Mesodermal cell (in vitro differentiated cells): ENCODE measurements around the gene LRRC74B.
"Not testable (repeated sequence)": the region's sequence is repeated elsewhere in the genome, so short reads cannot be mapped to it uniquely, and the experiment has no call there.

Experiments
- H3K27ac ChIP-seq: 2 replicates; pipeline ENCODE4 v1.7.0; 2013; ENCODE audit warnings: mild to moderate bottlenecking, low read depth, low read length, moderate library complexity; ENCODE audit not compliant: severe bottlenecking
- H3K36me3 ChIP-seq: 2 replicates; pipeline ENCODE4 v1.7.1; 2013; ENCODE audit warnings: mild to moderate bottlenecking, low read length, moderate library complexity; ENCODE audit not compliant: control insufficient read depth, insufficient read depth
- H3K4me1 ChIP-seq: one replicate; pipeline ENCODE4 v1.7.1; 2013; ENCODE audit warnings: mild to moderate bottlenecking, low read length; ENCODE audit not compliant: insufficient read depth, control insufficient read depth, poor library complexity, severe bottlenecking
- H3K4me3 ChIP-seq: 2 replicates; pipeline ENCODE4 v1.7.0; 2013; ENCODE audit warnings: low read length, control low read depth, mild to moderate bottlenecking; ENCODE audit not compliant: insufficient read depth, poor library complexity, severe bottlenecking; ENCODE audit errors: extremely low read depth
- H3K9me3 ChIP-seq: 2 replicates; pipeline ENCODE4 v1.7.1; 2013; ENCODE audit warnings: mild to moderate bottlenecking, low read length, moderate library complexity; ENCODE audit not compliant: control insufficient read depth
- WGBS, 2 experiments: methylation state at CpG; one replicate each; pipeline ENCODE4 v1.1.5; 2013; ENCODE audit warnings: missing lambda C conversion rate in 2 of 2; ENCODE audit not compliant: insufficient coverage in 2 of 2; 5-methylcytosine and 5-hydroxymethylcytosine counted together

Gene LRRC74B

DNA sequence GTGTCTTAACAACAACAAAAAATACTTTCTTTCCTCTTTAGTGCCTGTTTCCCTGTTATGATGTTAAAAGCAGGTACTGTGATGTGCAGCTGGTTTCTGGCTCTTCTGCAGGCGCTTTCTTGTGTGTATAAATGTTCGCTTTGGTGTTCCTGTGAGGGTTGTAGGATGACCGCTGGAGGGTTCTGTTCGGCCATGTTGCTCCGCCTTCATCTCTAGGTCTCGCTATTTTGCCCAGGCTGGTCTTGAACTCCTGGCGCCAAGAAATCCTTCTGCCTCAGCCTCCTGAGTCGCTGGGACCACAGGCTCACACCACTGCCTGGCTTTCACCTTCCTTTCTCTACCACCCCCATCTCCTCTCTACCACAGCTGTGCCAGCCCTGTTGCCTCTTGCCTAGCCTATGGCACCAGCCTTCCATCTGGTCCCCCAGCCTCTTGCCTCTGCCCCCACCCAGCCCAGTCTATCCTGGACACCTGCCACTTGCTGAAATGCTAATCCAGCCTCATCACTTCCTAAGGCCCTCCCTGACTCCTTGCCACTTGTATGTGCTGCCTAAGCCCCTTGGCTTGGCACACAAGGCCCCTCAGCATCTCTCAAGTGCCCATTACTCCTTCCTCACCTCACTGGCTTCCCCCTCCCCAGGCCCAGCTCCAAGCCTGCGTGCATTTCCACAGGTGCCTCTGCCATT lies 5.5 kb downstream of the LRRC74B start:
- no peak overlapping the region for H3K4me3 ChIP-seq
- peaks cover 13% of the 10 kb centered on the region for H3K4me1 ChIP-seq
- 80 to 86% methylated on average over 8 to 9 of the region's 9 CpGs for WGBS, 2 experiments
- no peak overlapping the region for H3K27ac ChIP-seq
- H3K36me3 ChIP-seq: no peaks in the 10 kb centered on the region
- no peaks in the 10 kb centered on the region for H3K9me3 ChIP-seq

DNA sequence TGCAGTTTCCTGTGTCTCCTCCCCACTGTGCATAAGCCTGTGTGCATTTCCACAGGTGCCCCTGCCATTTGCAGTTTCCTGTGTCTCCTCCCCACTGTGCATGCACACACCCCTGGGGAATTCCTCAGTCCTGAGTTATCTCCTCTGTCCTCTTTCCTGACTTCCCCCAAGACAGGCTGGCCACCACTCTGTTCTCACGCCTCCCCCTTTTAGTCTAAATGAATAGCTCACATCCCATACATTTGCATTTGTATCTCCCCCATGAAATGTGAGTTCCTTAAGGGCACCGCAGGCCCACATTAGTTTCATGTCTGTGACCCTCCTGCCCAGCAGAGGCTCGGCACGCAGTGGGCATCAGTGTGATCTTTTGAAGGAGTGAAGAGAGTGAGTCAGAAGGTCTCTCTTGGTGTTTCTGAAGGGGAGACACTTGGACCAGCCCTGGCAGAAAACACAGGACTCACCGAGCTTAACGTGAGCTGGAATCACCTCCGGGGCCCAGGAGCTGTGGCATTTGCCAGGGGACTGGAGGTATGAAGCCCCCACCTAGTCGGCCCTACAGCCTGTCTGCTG lies 6.2 kb downstream of the LRRC74B start:
- no peaks in the 10 kb centered on the region for H3K9me3 ChIP-seq
- no peaks in the 10 kb centered on the region for H3K36me3 ChIP-seq
- WGBS, 2 experiments: 35 to 43% methylated on average over 6 to 8 of the region's 8 CpGs
- H3K27ac ChIP-seq: no peak overlapping the region
- H3K4me3 ChIP-seq: no peak overlapping the region
- H3K4me1 ChIP-seq: peaks cover 13% of the 10 kb centered on the region

DNA sequence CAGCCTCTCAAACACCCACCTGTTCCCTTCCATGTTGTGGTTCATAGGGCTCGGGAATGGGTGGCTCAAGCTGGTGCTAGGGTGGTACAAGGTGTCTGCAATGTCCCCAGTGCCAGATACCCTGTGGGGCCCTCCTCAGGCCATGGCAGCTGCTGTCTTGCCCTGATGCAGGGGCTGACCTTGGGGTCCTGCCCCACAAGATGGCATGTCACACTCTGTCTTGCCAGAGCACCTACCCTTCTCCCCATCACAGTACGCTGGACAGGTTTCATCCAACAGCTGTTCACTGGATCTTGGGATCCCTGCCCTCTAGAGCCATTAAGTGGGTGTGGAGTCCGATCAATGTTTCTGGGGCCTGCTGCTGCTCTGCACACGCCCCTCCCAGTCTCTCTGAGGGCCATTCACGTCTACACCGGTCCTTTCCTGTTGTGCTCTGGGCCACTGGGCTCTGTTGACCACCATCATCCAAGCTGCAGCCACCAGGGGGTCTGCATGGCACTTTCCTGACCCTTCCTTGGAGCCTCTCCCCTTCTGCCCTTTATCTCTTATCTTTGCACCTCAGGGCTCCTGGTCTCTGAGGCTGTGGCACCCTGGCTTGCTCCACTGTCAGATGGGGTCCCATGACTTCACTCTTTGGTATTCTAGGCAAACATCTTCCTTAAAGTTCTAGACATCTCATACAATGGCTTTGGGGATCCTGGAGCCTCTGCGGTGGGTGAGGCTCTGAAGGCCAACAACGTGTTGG lies 7.1 kb downstream of the LRRC74B start:
- no peak overlapping the region for H3K27ac ChIP-seq
- WGBS, 2 experiments: 91 to 95% methylated on average over 6 to 7 of the region's 8 CpGs
- peaks cover 13% of the 10 kb centered on the region for H3K4me1 ChIP-seq
- no peak overlapping the region for H3K4me3 ChIP-seq
- H3K9me3 ChIP-seq: no peaks in the 10 kb centered on the region
- no peaks in the 10 kb centered on the region for H3K36me3 ChIP-seq

DNA sequence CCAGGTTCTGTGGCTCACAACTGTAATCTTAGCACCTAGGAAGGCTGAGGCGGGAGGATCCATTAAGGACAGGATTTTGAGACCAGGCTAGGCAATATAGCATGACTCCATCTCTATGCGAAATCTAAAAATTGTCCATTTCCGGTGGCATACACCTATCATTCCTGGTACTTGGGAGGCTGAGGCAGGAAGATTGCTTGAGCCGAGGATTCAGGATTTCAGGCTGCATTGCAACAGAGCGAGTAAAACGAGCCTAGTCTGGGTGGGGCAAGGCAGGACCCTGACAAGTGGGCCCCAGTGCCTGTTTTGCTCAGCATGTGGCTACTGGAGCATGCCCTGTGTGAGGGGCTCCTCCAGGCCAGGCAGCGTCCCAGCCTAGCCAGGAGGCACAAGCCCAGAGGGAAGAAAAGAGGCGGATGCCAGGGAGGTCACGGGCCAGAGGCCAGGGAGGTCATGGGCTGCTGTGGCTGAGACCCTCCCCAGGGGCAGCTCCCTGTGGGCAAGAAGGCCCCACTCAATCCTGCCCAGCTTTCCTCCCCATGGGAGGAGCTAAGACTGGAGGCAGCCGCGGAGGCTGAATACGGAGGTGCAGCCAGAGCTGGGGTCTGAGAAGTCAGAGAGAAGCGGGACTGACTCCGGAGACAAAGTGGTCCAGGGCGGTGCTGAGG lies 8.4 kb downstream of the LRRC74B start:
- WGBS, 2 experiments: 86 to 93% methylated on average over 11 to 14 of the region's 15 CpGs
- H3K4me1 ChIP-seq: peaks cover 13% of the 10 kb centered on the region
- H3K36me3 ChIP-seq: no peaks in the 10 kb centered on the region
- H3K27ac ChIP-seq: no peak overlapping the region
- H3K4me3 ChIP-seq: no peak overlapping the region
- no peaks in the 10 kb centered on the region for H3K9me3 ChIP-seq

DNA sequence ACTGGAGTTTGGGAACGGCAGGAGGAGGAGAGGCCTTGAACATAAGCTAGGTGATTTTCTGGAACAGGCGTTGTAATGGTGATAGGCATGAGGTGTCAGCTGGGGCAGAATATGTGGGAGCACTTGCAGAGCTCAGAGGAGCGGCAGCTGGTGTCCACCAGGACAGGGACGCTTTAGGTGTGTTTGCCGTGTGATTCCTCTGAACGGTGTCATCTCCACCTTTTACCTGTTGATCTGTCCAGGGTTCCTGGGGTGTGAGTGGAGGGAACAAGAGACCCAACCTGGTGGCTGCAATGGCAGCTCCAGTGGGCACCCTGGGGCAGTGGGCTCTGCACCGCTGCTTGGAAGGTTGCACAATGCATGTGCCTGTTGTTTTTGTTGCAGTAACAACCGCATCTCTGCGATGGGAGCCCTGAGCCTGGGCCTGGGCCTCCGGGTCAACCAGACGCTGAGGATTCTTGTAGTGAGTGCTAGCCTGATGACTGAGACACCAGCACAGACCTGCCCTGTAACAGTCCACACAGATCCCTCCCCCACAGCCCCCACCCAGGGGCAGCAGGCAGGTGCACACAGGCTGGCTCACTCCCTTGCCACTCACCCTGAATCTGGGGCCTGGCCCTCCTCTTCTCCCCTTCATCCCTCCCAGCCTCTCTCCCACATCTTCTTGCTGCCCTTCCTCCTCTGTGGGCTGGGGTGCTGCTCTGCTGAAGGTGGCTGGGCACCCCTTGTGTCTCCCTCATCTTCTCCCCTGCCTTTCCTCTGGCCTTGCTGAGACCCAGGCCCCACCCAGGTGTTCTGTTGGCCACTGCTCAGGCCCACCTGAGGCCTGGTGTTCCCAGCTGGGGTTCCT lies 9.2 kb downstream of the LRRC74B start:
- Histone ChIP-seq H3K4me3 (no peak overlapping the region), H3K9me3 (no peaks in the 10 kb centered on the region), H3K27ac (no peak overlapping the region), H3K36me3 (no peaks in the 10 kb centered on the region), H3K4me1 (peaks cover 13% of the 10 kb centered on the region)
- WGBS, 2 experiments: 96% methylated on average over 9 of the region's 11 CpGs

DNA sequence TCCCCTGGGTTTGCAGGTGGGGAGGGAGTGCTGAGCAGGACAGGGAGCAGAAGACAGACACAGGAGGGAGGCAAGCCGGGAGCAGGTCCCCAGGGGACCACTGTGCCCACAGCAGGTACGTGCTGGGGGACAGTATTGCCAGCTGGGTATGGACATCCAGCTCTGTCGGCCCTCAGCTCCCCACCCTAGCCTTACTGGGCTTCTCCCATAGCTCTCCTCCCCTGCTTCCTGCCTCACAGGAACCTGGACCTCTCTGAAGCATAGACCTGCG lies 9.8 kb downstream of the LRRC74B start:
- Histone ChIP-seq H3K36me3 (no peaks in the 10 kb centered on the region), H3K9me3 (no peaks in the 10 kb centered on the region), H3K4me1 (peaks cover 13% of the 10 kb centered on the region), H3K4me3 (no peak overlapping the region), H3K27ac (no peak overlapping the region)
- WGBS, 2 experiments: 71 to 77% methylated on average over 4 of the region's 4 CpGs

DNA sequence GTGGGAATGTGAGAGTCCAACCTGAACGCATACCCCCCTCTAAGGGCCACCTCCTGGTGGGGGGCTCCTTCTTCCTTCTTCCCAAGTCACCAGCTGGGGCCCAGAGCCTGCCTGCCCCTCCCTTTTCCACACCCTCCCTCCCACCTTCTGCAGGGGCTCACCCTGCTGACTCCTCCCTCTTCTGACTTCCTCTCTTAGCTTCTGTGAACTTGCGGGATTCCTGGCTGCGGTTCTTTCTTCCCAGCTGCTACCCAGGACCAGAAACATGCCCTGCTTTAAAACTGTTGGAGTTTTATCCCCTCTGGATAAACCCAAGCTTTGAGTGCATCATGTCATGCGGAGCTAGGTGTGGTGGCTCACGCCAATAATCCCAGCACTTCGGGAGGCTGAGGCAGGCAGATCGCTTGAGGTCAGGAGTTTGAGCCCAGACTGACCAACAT lies 10.2 kb downstream of the LRRC74B start:
- H3K4me1 ChIP-seq: peaks cover 13% of the 10 kb centered on the region
- no peaks in the 10 kb centered on the region for H3K9me3 ChIP-seq
- H3K4me3 ChIP-seq: no peak overlapping the region
- H3K36me3 ChIP-seq: no peaks in the 10 kb centered on the region
- no peak overlapping the region for H3K27ac ChIP-seq
- WGBS, 2 experiments: 57 to 60% methylated on average over 7 of the region's 7 CpGs

DNA sequence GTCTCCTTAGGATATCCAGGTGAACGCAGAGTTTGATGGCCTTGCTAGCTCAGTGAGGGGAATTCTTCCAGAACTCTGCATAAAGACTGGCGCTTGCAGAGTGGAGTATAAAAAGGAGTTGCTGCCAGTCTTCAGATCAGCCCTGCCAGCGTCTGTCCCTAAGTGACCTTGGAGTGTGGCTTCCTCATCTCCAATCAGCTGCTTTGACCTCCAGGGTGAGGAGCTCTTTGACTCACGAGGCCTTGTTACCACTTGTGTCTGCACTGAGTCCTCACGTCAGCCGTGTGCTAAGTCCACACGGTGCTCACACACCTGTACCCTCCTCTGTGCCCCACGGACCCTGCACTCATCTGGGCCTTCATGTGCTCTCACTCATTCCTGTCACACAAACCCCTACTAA lies 14.6 kb downstream of the LRRC74B start:
- not testable (repeated sequence) for H3K4me3 ChIP-seq, H3K4me1 ChIP-seq, H3K27ac ChIP-seq, H3K36me3 ChIP-seq, H3K9me3 ChIP-seq
- WGBS, 2 experiments: 80% methylated on average over 1 of the region's 8 CpGs; no CpG with 5 or more reads in 1 of the 2 experiments

DNA sequence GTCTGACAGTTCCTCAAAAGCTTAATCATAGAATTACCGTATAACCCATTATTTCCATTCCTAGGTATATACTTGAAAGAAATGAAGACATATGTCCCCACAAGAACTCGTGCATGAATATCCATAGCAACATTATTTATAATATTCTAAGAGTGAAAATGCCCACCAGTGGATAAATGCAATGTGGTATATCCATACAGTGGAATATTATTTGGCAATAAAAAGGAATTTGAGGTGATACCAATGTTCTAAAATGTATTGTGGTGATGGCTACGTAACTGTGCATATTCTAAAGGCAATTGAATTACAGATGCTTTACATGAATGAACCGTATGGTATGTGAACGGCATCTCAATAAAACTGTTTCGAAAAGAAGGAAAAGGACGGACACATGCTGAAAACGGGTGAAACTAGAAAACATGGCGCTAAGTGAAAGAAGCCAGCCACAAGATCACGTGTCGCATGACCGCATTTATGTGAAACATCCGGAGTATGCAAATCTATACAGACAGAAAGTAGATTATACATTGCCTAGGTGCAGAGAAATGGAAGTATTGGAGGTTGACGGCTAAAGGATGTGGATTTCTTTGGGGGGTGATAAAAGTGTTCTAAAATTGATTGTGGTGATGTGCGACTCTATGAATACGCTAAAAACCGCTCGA lies 16.0 kb downstream of the LRRC74B start:
- H3K4me3 ChIP-seq, H3K27ac ChIP-seq, H3K36me3 ChIP-seq, H3K4me1 ChIP-seq, H3K9me3 ChIP-seq: not testable (repeated sequence)
- 94% methylated on average over 5 to 9 of the region's 18 CpGs for WGBS, 2 experiments

DNA sequence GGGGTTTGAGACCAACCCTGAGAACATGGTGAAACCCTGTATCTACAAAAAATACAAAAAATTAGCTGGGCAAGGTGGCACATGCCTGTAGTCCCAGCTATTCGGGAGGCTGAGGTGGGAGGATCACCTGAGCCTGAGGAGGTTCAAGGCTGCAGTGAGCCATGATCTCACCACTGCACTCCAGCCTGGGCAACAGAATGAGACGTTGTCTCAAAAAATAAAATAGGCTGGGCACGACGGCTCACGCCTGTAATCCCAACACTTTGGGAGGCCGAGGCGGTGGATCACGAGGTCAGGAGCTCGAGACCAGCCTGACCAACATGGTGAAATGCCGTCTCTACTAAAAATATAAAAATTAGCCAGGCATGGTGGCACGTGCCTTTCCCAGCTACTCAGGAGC lies 18.7 kb downstream of the LRRC74B start:
- WGBS, 2 experiments: 88 to 93% methylated on average over 10 of the region's 11 CpGs
- not testable (repeated sequence) for H3K4me3 ChIP-seq, H3K36me3 ChIP-seq, H3K9me3 ChIP-seq, H3K4me1 ChIP-seq, H3K27ac ChIP-seq
